ENCODE results near the gene ABI3. TPM values are rescaled to one million over a fixed set of nuclear protein-coding genes. Genes with fewer than 3 reads are reported as not detected.
A peak's percentile ranks its signal among the peaks of the same experiment; 100 is the strongest.
"Not testable (repeated sequence)": the region's sequence is repeated elsewhere in the genome, so short reads cannot be mapped to it uniquely, and the experiment has no call there.

The ABI3 gene
- 3.4 TPM for polyA plus RNA-seq (ENCODE audit: insufficient read length)

- DNase-seq (ENCODE audit: low read depth), result no peak
Observed at GRCh38 chr17:49210158-49211029, at the start of gene ABI3, which contains the start of gene GNGT2. Gene ABI3 (plus strand): TSS chr17:49210707. CDS start chr17:49210725, 18 bp downstream. Gene GNGT2 (minus strand): TSS chr17:49210574. CDS start chr17:49207422, 3,152 bp downstream.

- no peak for DNase-seq (ENCODE audit: low read depth)
Observed at GRCh38 chr17:49162866-49163265, 47.6 kb upstream of the ABI3 start.

GRCh38 chr17:49165143-49165542 is 45.4 kb upstream of the ABI3 start:
- no peak for DNase-seq (ENCODE audit: low read depth)

GRCh38 chr17:49168706-49169105 is 41.8 kb upstream of the ABI3 start:
- no peak for DNase-seq (ENCODE audit: low read depth)

GRCh38 chr17:49170216-49170615 is 40.3 kb upstream of the ABI3 start:
- DNase-seq (ENCODE audit: low read depth), result no peak

- not testable (repeated sequence) for DNase-seq (ENCODE audit: low read depth)
Observed at GRCh38 chr17:49170711-49171110, 39.8 kb upstream of the ABI3 start.

- DNase-seq (ENCODE audit: low read depth), result not testable (repeated sequence)
Observed at GRCh38 chr17:49175978-49176377, 34.5 kb upstream of the ABI3 start.

- no peak for DNase-seq (ENCODE audit: low read depth)
Observed at GRCh38 chr17:49180303-49180702, 30.2 kb upstream of the ABI3 start.

- no peak for DNase-seq (ENCODE audit: low read depth)
Observed at GRCh38 chr17:49180998-49181635, 29.4 kb upstream of the ABI3 start.

GRCh38 chr17:49183341-49183740 is 27.2 kb upstream of the ABI3 start:
- no peak for DNase-seq (ENCODE audit: low read depth)

GRCh38 chr17:49183801-49184200 is 26.7 kb upstream of the ABI3 start:
- DNase-seq (ENCODE audit: low read depth), result no peak

GRCh38 chr17:49184522-49184921 is 26.0 kb upstream of the ABI3 start:
- not testable (repeated sequence) for DNase-seq (ENCODE audit: low read depth)

GRCh38 chr17:49185381-49185780 is 25.1 kb upstream of the ABI3 start:
- not testable (repeated sequence) for DNase-seq (ENCODE audit: low read depth)

- no peak for DNase-seq (ENCODE audit: low read depth)
Observed at GRCh38 chr17:49187301-49187700, 23.2 kb upstream of the ABI3 start.

GRCh38 chr17:49190932-49191331 is 19.6 kb upstream of the ABI3 start:
- no peak for DNase-seq (ENCODE audit: low read depth)

GRCh38 chr17:49191409-49191916 is 19.0 kb upstream of the ABI3 start:
- no peak for DNase-seq (ENCODE audit: low read depth)

- DNase-seq (ENCODE audit: low read depth), result peak; percentile 69
Observed at GRCh38 chr17:49191917-49192741, 18.4 kb upstream of the ABI3 start.

GRCh38 chr17:49193513-49194296 is 16.8 kb upstream of the ABI3 start:
- DNase-seq (ENCODE audit: low read depth), result no peak

- no peak for DNase-seq (ENCODE audit: low read depth)
Observed at GRCh38 chr17:49194297-49194607, 16.3 kb upstream of the ABI3 start.

- DNase-seq (ENCODE audit: low read depth), result no peak
Observed at GRCh38 chr17:49195751-49196150, 14.8 kb upstream of the ABI3 start.

GRCh38 chr17:49196520-49196919 is 14.0 kb upstream of the ABI3 start:
- no peak for DNase-seq (ENCODE audit: low read depth)
